NCI-H226 (cell line): ENCODE data around the gene SOX12.

Source experiments
- DNase-seq: peaks from one replicate; pipeline ENCODE4 v3.0.0-alpha.2; 2015

SOX12 gene

DNA sequence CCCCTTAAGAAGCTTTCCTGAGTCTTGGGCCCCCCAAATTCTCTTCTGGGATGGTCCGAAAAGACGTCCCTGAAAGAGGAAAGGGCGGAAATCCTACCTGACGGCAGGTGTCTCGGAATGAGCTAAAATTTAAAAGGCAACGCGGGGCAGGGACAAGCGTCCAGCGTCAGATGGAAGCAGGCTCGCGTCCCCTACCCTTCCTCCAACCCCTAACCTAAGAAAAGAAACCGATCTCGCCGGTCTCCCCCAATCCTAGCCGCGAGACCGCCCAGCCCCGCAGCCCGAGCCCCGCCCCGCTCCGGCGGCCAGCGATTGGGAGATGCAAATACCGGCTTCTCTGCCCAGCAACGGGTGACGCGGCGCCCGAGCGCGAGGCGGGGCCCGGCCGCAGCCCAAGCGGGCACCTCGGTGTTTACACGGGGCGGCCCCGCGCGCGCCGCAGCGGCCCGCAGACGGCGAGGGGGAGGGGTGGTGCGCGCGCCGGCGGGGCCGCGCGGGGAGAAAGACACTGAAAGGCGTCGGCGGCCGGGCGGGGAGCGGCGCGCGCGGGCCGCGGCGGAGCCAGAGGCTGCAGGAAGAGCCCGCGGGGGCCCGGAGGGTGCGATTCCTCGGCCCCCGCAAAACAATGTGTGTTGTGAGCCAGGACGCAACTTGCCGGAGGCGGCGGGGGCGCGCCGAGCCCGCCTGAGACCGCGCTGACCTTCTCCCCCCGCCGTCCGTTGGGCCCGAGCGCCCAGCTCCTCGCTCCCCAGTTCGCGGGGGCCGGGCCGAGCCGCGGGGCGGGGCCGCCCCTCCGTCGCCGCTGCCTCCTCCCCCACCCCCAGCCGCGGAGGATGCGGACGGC lies at the start of gene SOX12:
SOX12 (plus strand) TSS at position 508 of the 844 bp plus-strand sequence. CDS start 373 bp downstream, outside the sequence.
- peak; percentile 66 for DNase-seq

DNA sequence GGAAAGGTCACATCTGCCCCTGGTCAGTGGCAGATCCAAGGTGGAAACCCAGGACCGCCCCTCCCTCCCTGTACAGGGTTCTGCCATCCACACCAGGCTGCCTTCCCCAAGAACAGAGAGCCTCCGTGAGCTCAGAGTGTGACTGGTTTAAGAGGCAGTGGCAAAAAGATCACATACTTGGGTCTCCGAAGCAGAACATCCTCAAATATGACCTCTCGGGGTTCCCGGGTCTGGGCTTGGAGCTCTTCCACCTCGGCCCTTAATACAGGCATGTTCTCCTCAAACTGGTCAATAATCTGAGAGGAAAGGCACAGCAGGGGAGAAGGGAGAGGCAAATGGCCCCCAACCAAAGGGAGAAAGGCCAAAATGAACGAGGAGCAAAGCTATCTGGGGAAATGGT lies 49.6 kb upstream of the SOX12 start:
- DNase-seq = no peak

DNA sequence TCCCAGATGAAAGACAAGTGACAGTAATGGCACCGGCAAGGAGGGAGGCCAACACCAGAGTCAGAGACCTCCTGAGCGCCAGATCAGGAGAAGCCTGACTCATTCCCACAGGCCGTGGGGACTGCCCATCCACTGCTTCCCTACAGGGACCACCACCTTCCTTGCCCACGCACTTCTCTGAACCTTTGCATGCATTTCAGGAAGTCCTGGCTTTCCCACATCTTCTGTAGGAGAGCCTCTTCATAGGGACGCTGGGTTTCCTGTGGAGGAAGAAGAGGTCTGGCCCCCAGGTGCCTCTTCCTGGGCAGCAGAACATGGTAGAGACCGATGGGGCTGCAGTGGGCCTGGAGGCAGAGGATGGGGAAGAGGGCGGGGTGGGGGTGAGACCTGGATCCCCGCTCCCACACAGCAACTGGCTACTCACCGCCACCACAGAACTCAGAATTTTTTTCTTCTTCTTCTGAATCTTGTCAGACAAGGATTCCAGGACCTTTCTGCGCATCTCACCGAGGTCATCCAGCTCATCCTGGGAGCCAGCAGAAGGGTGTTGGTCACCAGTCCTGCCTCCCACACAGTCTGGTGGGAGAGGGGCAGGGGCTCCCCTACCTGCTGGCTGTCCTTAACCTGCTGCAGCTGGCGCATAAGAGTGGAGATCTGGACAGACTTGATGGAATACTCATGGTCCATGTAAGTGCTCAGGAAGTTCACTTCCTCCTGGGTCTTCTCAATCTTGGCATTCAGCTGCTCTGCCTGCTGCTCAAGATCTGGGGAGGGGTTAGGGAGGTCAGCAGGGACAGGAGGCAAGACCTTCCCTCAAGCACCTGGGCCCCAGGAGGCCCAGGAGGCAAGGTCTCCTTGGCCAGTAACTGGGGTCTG lies 48.5 kb upstream of the SOX12 start:
- DNase-seq = no peak

DNA sequence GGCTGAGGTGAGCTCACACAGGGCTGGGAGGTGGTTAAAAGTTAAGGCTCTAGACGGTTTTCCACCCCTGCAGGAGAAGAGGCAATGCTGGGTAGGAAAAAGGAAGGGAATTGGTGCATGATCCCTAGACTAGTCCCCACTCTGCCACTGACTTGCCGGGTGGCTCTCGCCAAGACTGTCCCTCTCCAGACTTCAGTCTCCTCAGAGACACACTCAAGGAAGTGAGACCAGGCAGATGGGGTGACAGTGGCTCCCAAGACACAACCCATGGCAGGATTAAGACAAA lies 47.9 kb upstream of the SOX12 start:
- no peak for DNase-seq

DNA sequence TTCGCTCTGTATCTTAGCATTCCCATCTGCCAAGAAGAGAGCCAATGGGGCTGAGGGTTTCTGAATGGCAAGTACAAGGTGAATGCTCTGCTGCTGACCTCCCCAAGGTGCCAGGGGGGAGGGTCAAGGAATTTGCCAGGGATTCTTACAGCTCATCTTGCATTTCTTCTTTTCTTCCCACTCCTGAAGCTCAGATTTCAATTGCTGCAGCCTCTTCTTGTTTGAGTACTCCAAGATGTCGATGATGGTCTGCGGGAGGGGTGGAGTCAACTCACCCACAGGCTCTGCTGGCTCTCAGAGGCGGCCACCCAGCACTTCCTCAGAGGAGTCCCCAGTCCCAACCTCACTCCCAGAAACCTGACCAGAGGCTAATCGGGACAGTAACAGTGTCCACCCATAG lies 47.2 kb upstream of the SOX12 start:
- no peak for DNase-seq

DNA sequence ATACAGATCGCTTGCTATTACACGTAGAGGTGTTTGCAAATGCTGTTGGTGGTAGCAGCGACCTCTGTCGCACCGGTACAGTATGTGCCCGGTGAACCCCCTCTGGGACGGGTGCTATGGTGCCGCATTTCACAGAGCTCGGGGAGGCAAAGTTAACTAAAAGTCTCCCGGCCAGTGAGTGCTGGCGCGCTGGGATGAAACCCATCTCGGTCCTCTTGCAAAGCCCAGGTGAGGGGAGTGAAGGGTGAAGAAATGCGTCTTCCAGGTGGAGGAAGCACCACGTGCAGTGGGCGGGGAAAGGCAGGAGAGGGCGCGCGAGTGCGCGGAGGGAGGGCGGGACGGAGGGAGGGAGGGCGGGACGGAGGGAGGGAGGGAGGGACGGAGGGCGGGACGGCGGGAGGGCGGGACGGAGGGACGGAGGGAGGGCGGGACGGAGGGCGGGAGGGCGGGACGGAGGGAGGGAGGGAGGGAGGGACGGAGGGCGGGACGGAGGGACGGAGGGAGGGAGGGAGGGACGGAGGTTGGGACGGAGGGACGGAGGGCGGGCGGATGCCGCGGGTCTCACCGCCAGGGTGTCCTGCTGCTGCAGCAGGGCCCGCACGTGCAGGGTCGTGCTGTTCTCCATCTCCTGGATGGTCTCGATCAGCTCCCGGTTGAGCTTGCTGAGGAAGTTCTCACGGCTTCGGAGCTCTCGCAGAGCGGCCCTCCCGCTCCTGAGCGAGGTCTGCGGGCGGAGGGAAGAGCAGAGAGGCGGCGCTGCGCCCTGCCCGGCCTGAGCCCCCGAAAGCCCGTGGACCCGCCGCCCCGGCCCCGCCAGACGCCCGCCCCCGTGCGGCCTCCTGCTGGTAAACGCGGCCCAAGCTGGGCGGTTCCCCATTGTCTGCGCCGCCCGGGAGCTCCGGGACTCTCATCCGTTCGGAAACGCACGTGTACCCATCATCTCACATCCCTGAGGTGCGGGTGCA lies 46.5 kb upstream of the SOX12 start:
- no peak for DNase-seq

DNA sequence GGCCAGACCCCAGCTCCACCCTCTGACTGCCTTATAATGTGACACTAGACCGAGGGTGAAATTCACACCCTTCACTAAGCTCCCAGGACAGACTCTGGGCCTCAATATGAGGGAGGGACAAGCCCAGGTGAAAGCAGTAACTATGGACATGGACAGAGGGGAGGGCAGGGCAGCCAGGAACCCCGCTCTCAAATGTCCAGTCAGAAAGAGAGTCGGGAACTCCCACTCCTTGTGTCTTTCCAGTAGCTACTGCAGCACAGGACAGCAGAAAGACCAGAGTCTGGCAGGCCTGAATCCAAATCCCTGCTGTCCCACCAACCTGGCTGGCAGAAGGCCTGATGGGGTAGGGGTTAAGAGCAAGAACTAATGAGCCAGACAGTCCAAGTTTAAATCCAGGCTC lies 41.2 kb upstream of the SOX12 start:
- DNase-seq = no peak

DNA sequence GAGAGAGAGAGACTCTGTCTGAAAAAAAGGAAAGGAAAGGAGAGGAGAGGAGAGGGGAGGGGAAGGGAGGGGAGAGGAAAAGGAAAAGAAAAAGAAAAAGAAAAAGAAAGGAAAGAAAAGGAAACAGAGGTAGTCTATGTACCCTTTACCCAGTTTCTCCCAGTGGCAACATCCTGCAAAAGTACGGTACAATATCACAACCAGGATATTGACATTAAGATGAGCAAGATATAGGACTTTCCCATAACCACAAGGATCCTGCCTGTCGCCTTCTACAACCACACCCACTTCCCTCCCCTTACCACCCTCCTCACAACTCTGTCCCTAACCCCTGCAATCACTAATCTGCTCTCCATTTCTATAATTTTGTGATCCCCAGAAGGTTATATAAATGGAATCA lies 38.8 kb upstream of the SOX12 start:
- DNase-seq = no peak

DNA sequence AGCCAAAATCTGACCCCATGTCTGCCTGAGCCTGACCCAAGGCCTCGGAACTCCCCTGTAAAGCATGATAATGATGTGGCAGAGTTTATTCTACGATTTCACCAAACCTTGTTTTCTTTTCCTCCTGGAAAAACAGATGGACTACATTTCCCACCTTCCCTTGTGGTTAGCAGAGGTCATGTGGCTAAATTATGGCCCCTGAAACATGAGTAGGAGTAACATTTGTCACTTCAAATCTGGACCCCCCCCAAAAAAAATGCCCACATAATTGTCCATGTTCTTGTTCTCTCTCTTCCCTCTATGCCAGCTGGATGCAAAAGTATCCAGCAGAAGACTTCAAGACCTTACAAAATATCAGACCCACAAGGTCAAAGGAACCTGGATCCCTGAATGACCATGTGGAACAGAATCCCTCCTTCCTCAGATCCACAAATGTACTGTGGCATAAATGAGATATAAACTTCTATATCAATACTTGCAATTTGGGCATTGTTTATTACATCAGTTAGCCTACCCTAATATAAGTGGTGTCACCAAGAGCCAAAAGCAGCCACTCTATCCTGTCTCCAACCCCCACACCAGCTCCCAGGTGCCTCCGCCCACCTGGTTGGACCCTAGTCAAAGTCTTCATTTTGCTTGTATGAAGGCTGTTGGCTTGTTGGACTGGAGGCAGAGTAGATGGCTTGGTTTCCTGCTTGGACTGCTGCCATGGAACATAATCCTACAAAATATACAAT lies 36.2 kb upstream of the SOX12 start:
- no peak for DNase-seq

DNA sequence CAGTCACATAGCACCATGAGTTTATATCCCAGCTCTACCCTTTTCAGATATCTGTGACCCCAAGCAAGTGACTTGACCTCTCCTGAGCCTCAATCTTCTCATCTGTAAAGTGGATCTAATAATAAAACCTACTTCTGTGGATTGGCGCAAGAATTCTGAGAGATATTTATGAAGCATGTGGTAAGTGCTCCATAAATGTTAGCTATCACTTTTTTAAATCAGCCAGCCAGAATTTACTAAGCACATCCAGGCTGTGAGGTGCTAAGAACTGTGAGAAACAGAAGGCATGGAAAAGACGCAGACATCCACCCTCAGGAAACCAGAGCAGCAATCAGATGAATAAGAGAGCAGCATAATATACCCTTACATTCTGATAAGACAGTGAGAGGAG lies 35.7 kb upstream of the SOX12 start:
- DNase-seq = no peak

DNA sequence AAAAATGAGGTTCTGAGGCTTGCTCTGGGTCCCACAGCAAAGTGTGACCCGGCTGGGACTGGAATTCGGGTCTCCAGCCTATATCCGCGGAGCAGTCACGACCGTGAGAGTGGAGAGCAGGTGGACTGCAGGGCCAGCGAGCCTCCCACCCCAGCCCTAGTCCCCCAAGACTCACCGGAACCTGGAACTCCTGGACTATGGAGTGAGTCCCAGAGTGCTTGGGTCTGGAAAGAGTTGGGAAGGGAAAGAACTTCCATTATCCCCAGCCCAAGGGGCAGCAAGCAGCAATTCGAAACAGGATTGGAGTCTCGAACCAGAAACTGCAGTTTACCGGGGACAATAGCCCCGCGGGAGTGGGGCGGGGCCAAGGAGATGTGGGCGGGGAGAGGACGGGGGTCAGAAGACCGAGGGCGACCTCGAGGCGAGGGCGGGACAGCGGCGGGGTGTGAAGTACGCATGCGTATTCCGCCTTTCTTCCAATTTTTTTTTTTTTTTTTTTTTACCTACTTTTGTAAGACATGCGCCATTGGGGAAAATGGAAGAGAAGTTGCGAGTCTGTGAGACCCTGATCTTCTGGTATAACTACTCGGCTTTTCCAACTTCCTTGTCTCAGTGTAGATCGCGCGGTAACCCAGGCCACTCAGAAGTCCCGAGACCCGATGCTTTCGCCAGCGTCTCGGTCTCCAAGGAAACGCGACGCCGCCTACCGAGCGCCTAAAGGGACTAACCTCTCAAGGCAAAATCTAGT lies 35.1 kb upstream of the SOX12 start, which contains the start of gene C20orf96:
C20orf96 (minus strand) TSS at position 667 of the 748 bp plus-strand sequence; CDS start at position 527, 140 bp downstream.
- peak; percentile 64 for DNase-seq

DNA sequence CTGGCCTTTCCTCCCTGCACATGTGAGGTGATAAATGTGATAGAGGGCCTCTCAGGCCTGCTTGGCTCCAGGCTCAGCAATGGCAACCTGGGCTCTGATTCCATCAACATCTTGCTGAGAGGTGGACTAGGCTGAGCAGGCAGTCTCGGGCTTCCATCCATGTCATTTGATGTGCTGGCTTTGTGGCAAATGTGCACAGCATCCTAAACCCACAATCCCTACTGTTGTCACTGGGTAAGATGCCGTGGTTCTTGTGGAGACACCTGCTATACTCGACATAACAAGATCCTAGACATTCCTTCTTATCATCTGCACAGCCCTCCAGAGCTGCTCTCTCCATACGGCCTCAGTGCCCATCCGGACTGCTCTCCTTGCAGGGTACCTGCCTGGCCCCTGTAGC lies 30.8 kb upstream of the SOX12 start:
- no peak for DNase-seq

DNA sequence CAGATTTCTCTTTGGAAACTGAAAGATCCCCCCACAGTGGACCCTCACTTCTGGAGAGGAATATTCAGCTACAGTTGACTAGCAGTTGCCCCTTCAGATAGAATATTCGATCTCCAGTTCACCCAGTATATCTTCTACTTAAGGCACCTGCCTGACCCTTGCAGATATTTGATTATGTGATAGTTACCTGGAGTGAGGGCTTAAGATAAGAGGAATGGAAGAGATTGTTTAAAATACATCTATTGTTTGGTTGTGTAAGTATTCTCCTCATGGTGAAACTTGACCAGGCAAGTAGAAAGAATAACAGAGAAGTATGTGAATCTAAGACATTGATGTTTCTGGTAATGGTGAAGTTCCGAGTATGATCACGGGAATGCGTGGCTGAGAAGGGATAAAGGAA lies 29.5 kb upstream of the SOX12 start:
- no peak for DNase-seq

DNA sequence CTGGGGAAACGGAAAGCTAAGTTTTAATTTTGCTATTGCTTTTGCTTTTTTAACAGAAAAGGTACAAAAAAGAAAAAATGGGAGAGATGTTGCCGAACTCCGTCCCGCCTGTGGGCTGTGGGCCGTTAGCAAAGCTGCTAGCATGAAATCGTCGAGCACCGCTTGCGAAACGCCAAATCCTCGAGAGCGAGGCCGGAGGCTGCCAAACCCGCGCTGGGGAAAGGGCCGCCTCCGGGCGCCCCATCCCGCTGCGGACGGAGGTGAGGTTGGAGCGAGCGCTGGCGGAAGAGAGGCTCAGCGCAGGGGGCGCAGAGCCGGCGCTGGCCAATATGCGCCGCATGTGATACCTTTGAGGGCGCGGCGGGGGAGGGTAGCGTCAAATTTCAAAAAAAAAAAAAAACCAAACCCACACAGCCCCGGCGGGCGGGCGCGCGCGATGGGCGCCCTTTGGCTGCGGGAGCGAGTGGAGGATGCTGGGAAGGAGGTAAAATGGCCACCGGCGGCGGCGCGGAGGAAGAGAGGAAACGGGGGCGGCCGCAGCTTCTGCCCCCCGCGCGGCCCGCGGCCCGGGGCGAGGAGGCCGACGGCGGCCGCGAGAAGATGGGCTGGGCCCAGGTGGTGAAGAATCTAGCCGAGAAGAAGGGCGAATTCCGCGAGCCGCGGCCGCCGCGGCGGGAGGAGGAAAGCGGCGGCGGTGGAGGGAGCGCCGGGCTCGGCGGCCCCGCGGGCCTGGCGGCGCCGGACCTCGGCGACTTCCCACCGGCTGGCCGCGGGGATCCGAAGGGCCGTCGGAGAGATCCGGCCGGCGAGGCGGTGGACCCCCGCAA lies 28.0 kb upstream of the SOX12 start, which contains the start of gene ZCCHC3:
ZCCHC3 (plus strand) TSS at position 473 of the 827 bp plus-strand sequence; CDS start at position 490, 17 bp downstream.
- peak; percentile 81 for DNase-seq

DNA sequence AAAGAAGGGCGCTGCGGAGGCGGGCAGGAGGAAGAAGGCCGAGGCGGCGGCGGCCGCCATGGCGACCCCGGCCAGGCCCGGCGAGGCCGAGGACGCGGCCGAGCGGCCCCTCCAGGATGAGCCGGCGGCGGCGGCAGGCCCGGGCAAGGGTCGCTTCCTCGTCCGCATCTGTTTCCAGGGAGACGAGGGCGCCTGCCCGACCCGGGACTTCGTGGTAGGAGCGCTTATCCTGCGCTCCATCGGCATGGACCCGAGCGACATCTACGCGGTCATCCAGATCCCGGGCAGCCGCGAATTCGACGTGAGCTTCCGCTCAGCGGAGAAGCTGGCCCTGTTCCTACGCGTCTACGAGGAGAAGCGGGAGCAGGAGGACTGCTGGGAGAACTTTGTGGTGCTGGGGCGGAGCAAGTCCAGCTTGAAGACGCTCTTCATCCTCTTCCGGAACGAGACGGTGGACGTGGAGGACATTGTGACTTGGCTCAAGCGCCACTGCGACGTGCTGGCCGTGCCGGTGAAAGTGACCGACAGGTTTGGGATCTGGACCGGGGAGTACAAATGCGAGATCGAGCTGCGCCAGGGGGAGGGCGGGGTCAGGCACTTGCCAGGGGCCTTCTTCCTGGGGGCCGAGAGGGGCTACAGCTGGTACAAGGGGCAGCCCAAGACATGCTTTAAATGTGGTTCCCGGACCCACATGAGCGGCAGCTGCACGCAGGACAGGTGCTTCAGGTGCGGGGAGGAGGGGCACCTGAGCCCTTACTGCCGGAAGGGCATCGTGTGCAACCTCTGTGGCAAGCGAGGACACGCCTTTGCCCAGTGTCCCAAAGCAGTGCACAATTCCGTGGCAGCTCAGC lies 27.2 kb upstream of the SOX12 start:
- peak; percentile 32 for DNase-seq

DNA sequence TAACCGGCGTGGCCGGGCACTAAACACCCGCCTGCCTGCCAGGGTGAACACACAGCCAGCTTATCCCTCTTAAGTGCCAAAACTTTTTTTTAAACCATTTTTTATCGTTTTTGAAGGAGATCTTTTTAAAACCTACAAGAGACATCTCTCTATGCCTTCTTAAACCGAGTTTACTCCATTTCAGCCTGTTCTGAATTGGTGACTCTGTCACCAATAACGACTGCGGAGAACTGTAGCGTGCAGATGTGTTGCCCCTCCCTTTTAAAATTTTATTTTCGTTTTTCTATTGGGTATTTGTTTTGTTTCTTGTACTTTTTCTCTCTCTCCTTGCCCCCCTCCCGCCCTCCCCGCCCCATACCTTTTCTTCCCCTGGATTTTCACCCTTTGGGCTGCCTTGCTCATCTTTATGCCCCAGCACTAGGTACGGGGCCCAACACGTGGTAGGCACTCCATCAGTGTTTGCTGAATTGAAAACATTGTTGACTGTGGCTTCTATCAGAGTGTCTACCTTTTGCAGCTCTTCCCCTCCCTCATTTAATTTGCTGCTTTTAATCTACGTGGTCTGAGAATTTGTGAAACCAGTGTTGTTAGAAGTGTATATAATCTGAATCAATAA lies 26.5 kb upstream of the SOX12 start:
- DNase-seq = no peak

DNA sequence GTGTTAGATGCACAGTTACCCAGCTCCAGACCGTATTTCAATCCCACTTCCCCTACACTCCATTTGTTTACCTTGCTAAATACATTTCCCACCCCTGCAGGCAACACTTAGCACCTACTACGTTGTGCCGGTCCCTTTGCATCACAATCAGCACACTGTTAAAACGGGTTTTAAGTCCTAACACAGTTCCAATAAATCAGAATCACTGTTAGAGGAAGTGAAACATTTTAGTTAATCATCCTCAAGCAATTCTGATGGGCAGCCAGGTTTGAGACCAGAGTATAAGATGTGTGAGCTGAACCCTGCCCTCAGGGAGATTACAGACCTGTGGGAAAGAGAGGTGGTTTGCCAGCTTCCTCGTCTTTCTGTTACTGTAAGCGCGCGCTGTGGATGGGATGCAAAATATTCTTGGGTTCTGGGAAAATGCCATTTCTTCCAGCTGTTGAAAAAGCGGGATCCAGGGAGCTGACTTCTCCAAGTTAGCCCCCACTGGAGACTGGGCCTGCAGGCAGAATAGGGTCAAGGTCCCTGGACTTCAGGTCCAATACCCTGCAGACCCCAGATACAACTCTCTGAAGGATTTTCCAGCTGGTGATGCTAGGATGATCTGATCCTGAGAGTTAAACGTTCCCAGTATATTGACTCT lies 24.9 kb upstream of the SOX12 start:
- DNase-seq = no peak
